MCF 10A (cell line): ENCODE results near the gene UBE2E1. TPM values are rescaled to one million over a fixed set of nuclear protein-coding genes. Genes with fewer than 3 reads are reported as not detected.
"Not testable (repeated sequence)": the region's sequence is repeated elsewhere in the genome, so short reads cannot be mapped to it uniquely, and the experiment has no call there.

Source experiments
- BruUV-seq: library from RNA; stranded (reverse); fragments of 400-500 nt; replicated peaks from 2 replicates; lab custom pipeline; 2021; lab: Mats Ljungman, UMichigan
- CTCF ChIA-PET: fragments of 300-600 bp; sonication (Branson Sonifier 250); formaldehyde crosslinking; extraction: SDS; loops from one replicate; lab custom pipeline; 2021; ENCODE audit warnings: antibody characterized with exemption, inconsistent platforms; lab: Yijun Ruan, JAX
- POLR2A ChIA-PET: fragments of 300-600, 350-650 bp; sonication (Branson Sonifier 250); formaldehyde crosslinking; extraction: SDS; loops from one replicate; lab custom pipeline; 2020; ENCODE audit warnings: antibody characterized with exemption, inconsistent platforms; lab: Yijun Ruan, JAX
- DNase-seq: peaks from one replicate; pipeline ENCODE4 v3.0.0-alpha.2; 2018; ENCODE audit not compliant: unreplicated experiment
- H3K27ac Mint-ChIP-seq: one replicate; pipeline ENCODE4 v1.8.0; 2022; ENCODE audit warnings: mild to moderate bottlenecking, low read depth, mixed read lengths; ENCODE audit not compliant: unreplicated experiment
- H3K27me3 Mint-ChIP-seq: one replicate; pipeline ENCODE4 v1.8.0; 2022; ENCODE audit warnings: mixed read lengths; ENCODE audit not compliant: insufficient read depth, unreplicated experiment
- H3K36me3 Mint-ChIP-seq: one replicate; pipeline ENCODE4 v1.8.0; 2022; ENCODE audit warnings: mild to moderate bottlenecking, moderate library complexity, mixed read lengths; ENCODE audit not compliant: insufficient read depth, unreplicated experiment
- H3K4me1 Mint-ChIP-seq: one replicate; pipeline ENCODE4 v1.8.0; 2022; ENCODE audit warnings: mixed read lengths; ENCODE audit not compliant: insufficient read depth, unreplicated experiment
- H3K4me3 Mint-ChIP-seq: one replicate; pipeline ENCODE4 v1.8.0; 2022; ENCODE audit warnings: mild to moderate bottlenecking, moderate library complexity, mixed read lengths; ENCODE audit not compliant: unreplicated experiment
- H3K9me3 Mint-ChIP-seq: one replicate; pipeline ENCODE4 v1.8.0; 2022; ENCODE audit warnings: mixed read lengths; ENCODE audit not compliant: unreplicated experiment
- CTCF ChIP-seq: fragments of 200-600 bp; IDR thresholded peaks from one replicate; pipeline ENCODE4 v1.8.0; 2022; ENCODE audit warnings: antibody characterized with exemption, mild to moderate bottlenecking; ENCODE audit not compliant: unreplicated experiment
- intact Hi-C: fragments of 100-400 bp; cut with micrococcal nuclease; formaldehyde crosslinking; loops from 2 replicates; pipeline ENCODE4 v1.14.1; 2022
- total RNA-seq: library from RNA; stranded (reverse); gene quantifications from 2 replicates; pipeline ENCODE4 v1.2.3, GENCODE V29; 2022

The UBE2E1 gene
- total RNA-seq, 1 experiment from 2014 or later = 128 TPM

DNA sequence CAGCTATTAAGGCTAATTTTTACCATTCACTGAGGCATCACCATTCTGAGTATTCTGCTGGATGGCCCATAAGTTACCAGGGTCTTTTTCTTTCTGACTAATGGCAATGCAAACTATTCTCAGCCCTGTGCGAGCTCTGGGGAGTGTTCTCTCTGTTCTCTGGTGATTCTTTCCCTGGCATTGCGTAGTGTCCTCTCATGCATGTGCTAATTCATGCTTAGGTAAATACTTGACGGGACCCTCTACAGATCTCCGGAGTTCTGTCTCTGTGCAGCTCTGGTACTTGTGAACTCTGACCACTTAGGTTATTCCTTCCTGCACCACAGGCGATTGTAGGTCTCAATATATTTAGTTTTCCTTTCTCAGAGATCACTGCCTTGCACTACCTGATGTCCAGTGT is 34.8 kb downstream of the UBE2E1 start:
- Mint-ChIP-seq H3K9me3 (no peaks in the 10 kb centered on the region), H3K27ac (no peak overlapping the region), H3K27me3 (no peaks in the 10 kb centered on the region), H3K36me3 (no peaks in the 10 kb centered on the region), H3K4me1 (peaks cover 20% of the 10 kb centered on the region), H3K4me3 (no peak overlapping the region)
- intact Hi-C loops = no loop called here
- DNase-seq = no peak
- ChIA-PET POLR2A (interaction anchor here (0.9 to 1.4 kb wide), 3 partner anchors 10 to 100 kb away, joined by 3 to 4 read pairs (median 3); no protein-coding TSS in a partner anchor), CTCF (interaction anchor here (0.7 to 0.9 kb wide), 2 partner anchors 10 to 242 kb away, joined by 3 read pairs; no protein-coding TSS in a partner anchor)
- no TSS peak for BruUV-seq
- no peak for TF ChIP-seq CTCF

- no peak overlapping the region for H3K27ac Mint-ChIP-seq
- DNase-seq = no peak
- no TSS peak for BruUV-seq
- no peaks in the 10 kb centered on the region for H3K36me3 Mint-ChIP-seq
- TF ChIP-seq CTCF = no peak
- H3K27me3 Mint-ChIP-seq = no peaks in the 10 kb centered on the region
- CTCF ChIA-PET = interaction anchor here (1.1 to 1.7 kb wide), 4 partner anchors 8 to 31 kb away, joined by 3 to 8 read pairs (median 5); no protein-coding TSS in a partner anchor
- intact Hi-C loops = no loop called here
- H3K9me3 Mint-ChIP-seq = no peaks in the 10 kb centered on the region
- H3K4me3 Mint-ChIP-seq = no peak overlapping the region
- POLR2A ChIA-PET = interaction anchor here (0.8 kb wide), 1 partner anchor 9 kb away, joined by 3 read pairs; no protein-coding TSS in a partner anchor
- peaks cover 16% of the 10 kb centered on the region for H3K4me1 Mint-ChIP-seq
Measured at GRCh38 chr3:23843869-23844268, 38.1 kb downstream of the UBE2E1 start.

DNA sequence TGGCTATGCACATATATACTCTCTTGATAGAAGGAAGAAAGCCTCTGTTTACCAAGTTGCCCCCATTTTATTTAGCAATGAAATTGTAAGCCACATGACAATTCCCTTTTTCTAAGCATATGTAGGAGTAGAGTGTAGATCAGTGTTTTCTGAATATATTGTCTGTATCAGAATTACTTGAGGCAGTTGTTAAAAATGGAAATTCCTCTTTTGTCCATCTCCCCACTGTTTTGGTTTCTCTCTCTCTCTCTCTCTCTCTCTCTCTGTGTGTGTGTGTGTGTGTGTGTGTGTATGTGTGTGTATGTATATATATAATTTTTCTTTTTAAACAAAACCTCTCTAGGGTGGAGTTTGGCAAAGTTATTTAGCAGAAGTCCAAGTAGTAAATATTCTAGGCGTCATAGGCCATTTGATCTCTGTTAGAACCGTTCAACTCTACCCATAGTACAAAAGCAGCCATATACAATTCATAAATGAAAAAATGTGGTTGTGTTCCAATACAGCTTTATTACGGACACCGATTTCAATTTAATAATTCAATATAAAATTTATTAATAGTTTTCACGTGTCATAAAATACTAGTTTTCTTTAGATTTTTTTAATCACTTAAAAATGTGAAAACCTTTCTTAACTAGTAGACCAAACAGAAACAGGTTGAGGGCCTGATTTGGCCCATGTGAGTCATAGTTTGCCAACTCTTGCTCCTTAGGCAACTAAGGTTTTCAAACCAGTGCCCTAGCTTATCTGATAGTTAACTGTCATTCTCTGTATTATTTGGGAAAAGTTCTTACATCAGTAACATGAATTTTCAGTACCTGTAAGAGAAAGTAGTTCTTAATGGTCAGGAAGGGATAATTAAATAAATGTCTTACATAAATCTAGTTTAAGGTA is 39.8 kb downstream of the UBE2E1 start:
- CTCF ChIA-PET = interaction anchor here (0.7 to 2.1 kb wide), 5 partner anchors 8 to 42 kb away, joined by 3 to 9 read pairs (median 5); no protein-coding TSS in a partner anchor
- no peak for TF ChIP-seq CTCF
- Mint-ChIP-seq H3K4me3 (no peak overlapping the region), H3K27ac (no peak overlapping the region), H3K4me1 (peaks cover 16% of the 10 kb centered on the region), H3K27me3 (no peaks in the 10 kb centered on the region), H3K9me3 (no peaks in the 10 kb centered on the region), H3K36me3 (no peaks in the 10 kb centered on the region)
- POLR2A ChIA-PET = interaction anchor here (0.7 to 1.6 kb wide), 3 partner anchors 14 to 20 kb away, joined by 4 to 5 read pairs (median 4); no protein-coding TSS in a partner anchor
- BruUV-seq = no TSS peak
- DNase-seq = no peak
- intact Hi-C loops = no loop called here

DNA sequence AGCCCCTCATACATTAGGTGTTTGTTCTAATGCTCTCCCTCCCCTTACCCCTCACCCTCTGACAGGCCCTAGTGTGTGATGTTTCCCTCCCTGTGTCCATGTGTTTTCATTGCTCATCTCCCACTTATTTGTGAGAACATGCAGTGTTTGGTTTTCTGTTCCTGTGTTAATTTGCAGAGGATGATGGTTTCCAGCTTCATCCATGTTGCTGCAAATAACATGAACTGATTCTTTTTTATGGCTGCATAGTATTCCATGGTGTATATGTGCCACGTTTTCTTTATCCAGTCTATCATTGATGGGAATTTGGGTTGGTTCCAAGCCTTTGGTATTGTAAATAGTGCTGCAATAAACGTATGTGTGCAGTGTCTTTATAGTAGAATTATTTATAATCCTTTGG is 43.7 kb downstream of the UBE2E1 start:
- intact Hi-C loops, H3K9me3 Mint-ChIP-seq, H3K27me3 Mint-ChIP-seq, H3K4me3 Mint-ChIP-seq, BruUV-seq, H3K36me3 Mint-ChIP-seq, DNase-seq, H3K27ac Mint-ChIP-seq, H3K4me1 Mint-ChIP-seq: not testable (repeated sequence)
- CTCF ChIA-PET = interaction anchor here (0.6 to 1.1 kb wide), 2 partner anchors 12 to 16 kb away, joined by 3 to 4 read pairs; no protein-coding TSS in a partner anchor
- POLR2A ChIA-PET = interaction anchor here (0.7 to 1.4 kb wide), 2 partner anchors 32 to 67 kb away, joined by 4 to 6 read pairs; partner anchors contain the start of genes NKIRAS1 and RPL15
